ENCODE results near the gene MTRF1L. TPM values are rescaled to one million over a fixed set of nuclear protein-coding genes. Genes with fewer than 3 reads are reported as not detected.

MTRF1L gene
- total and polyA plus RNA-seq, 2 of the 13 experiments (the other 11 are each of a cell fraction or from before 2014, with no cell fraction given): 17.6 to 28.7 TPM

- TF ChIP-seq ZNF292 (CRISPR knock-in tag; IDR thresholded peaks at IDR 0.05; ENCODE audit: borderline replicate concordance, low read depth): no peak
- TF ChIP-seq SP2 (CRISPR knock-in tag; IDR thresholded peaks at IDR 0.05): peak; percentile 89
- no peak for TF ChIP-seq MTF2 (CRISPR knock-in tag; IDR thresholded peaks at IDR 0.05; ENCODE audit: borderline replicate concordance)
- TF ChIP-seq ZMYM3 (CRISPR knock-in tag; IDR thresholded peaks at IDR 0.05): no peak
- peak; percentile 19; the same call in 1 of the 2 replicates for TF ChIP-seq MLX (CRISPR knock-in tag; IDR thresholded peaks at IDR 0.05)
- no peak for TF ChIP-seq ZNF260 (CRISPR knock-in tag; IDR thresholded peaks at IDR 0.05; ENCODE audit: borderline replicate concordance, low read depth)
- TF ChIP-seq PHF21A (CRISPR knock-in tag; IDR thresholded peaks at IDR 0.05): peak; percentile 62
- peak; percentile 87; the same call in 1 of the 2 replicates for TF ChIP-seq ZNF350 (CRISPR knock-in tag; IDR thresholded peaks at IDR 0.05; ENCODE audit: borderline replicate concordance, low read depth)
- no peak for TF ChIP-seq GRHL1 (CRISPR knock-in tag; conservative IDR thresholded peaks at IDR 0.05)
- TF ChIP-seq ZNF362 (CRISPR knock-in tag; IDR thresholded peaks at IDR 0.05; ENCODE audit: borderline replicate concordance): no peak
- peak; percentile 19 for TF ChIP-seq ZNF883 (CRISPR knock-in tag; IDR thresholded peaks at IDR 0.05; ENCODE audit: not compliant biosample characterization)
- peak; percentile 69; the same call in 1 of the 2 replicates for TF ChIP-seq PRMT3 (CRISPR knock-in tag; IDR thresholded peaks at IDR 0.05; ENCODE audit: borderline replicate concordance, low read depth)
- no peak for TF ChIP-seq CBX2 (IDR thresholded peaks at IDR 0.05; ENCODE audit: low read depth, low read length)
- TF ChIP-seq CBX2 (CRISPR knock-in tag; IDR thresholded peaks at IDR 0.05; ENCODE audit: low read depth): no peak
- no peak for TF ChIP-seq CEBPZ (IDR thresholded peaks at IDR 0.05; ENCODE audit: low read length)
- TF ChIP-seq THAP8 (CRISPR knock-in tag; IDR thresholded peaks at IDR 0.05; ENCODE audit: borderline replicate concordance): peak; percentile 81; the same call in 1 of the 2 replicates
- TF ChIP-seq STAT5B (CRISPR knock-in tag; IDR thresholded peaks at IDR 0.05): no peak
- TF ChIP-seq ZBTB43 (CRISPR knock-in tag; conservative IDR thresholded peaks at IDR 0.05): peak; percentile 42
- peak; percentile 88 for TF ChIP-seq GABPB1 (CRISPR knock-in tag; IDR thresholded peaks at IDR 0.05)
Observed at GRCh38 chr6:152982904-152983636, 19.4 kb downstream of the MTRF1L start, which contains the start of gene FBXO5 (continued).

All from HepG2 (cell line).